Measurements from ENCODE around the gene SLCO1A2.

DNA sequence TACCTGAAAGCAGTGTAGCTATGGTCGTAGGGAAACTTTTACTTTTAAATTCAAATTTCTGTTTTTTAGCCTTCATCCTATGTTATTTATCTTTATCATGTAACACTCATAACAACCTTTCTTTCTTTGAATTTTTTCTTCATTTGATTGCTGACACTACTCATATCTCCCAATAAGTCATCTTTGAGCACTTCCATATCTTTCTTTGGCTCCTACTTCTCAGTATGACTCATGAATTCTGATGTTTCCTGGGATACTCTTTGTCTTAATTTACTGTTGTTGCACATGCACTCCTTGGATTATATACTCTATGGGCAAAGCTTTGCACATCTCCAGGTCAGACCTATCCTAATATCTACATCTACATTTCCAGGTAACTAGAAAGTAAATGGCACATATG, 19.9 kb upstream of the SLCO1A2 start:
- TF ChIP-seq POLR2AphosphoS5 (IDR thresholded peaks at IDR 0.05; ENCODE audit: insufficient read depth, low read depth, low read length) (no peak), CTCF (IDR thresholded peaks at IDR 0.05; ENCODE audit: extremely low read depth in 1 of 2, insufficient read depth in 1 of 2, low read depth in 1 of 2, low read length in 2 of 2) (no peak), FOS (IDR thresholded peaks at IDR 0.05; ENCODE audit: borderline replicate concordance, insufficient read depth, low read length) (no peak), GATA2 (IDR thresholded peaks at IDR 0.05; ENCODE audit: insufficient read depth, insufficient read length, low read depth, low read length) (no peak), POLR2A (IDR thresholded peaks at IDR 0.05; ENCODE audit: low read depth, low read length) (no peak), EZH2 (IDR thresholded peaks at IDR 0.05; ENCODE audit: borderline replicate concordance, low read depth, low read length, severe bottlenecking) (no peak), MAX (IDR thresholded peaks at IDR 0.05; ENCODE audit: insufficient read depth, insufficient read length) (no peak)

Data from endothelial cell of umbilical vein (primary cell).